Hepatocyte (in vitro differentiated cells): ENCODE data around the gene CRKL. TPM values are rescaled to one million over a fixed set of nuclear protein-coding genes. Genes with fewer than 3 reads are reported as not detected.

Experiments used
- DNase-seq: peaks from one replicate; pipeline ENCODE4 v3.0.0-alpha.2; 2016; ENCODE audit warnings: low spot score
- H2AFZ ChIP-seq: fragments of 200-600 bp; sonication (generic); 2 replicates; pipeline ENCODE4 v1.6.0; 2016; ENCODE audit warnings: antibody characterized with exemption, mild to moderate bottlenecking
- H3K27ac ChIP-seq: fragments of 200-600 bp; sonication (generic); 2 replicates; pipeline ENCODE4 v1.5.1; 2016; ENCODE audit warnings: mild to moderate bottlenecking
- H3K27me3 ChIP-seq: fragments of 200-600 bp; sonication (generic); 2 replicates; pipeline ENCODE4 v1.6.1; 2016
- H3K36me3 ChIP-seq: fragments of 200-600 bp; sonication (generic); replicated peaks from 2 replicates; pipeline ENCODE4 v1.5.1; 2016; ENCODE audit warnings: low read depth; ENCODE audit not compliant: insufficient read depth
- H3K4me1 ChIP-seq: fragments of 200-600 bp; sonication (generic); 2 replicates; pipeline ENCODE4 v1.5.1; 2016; ENCODE audit warnings: mild to moderate bottlenecking, moderate library complexity; ENCODE audit not compliant: insufficient read depth
- H3K4me2 ChIP-seq: fragments of 200-600 bp; sonication (generic); 2 replicates; pipeline ENCODE4 v1.6.0; 2016
- H3K4me3 ChIP-seq: fragments of 200-600 bp; sonication (generic); 2 replicates; pipeline ENCODE4 v1.5.1; 2016; ENCODE audit warnings: mild to moderate bottlenecking
- H3K79me2 ChIP-seq: fragments of 200-600 bp; sonication (generic); 2 replicates; pipeline ENCODE4 v1.6.0; 2017; ENCODE audit warnings: mild to moderate bottlenecking
- H3K9me2 ChIP-seq: fragments of 200-600 bp; sonication (generic); replicated peaks from 2 replicates; pipeline ENCODE4 v1.6.0; 2017; ENCODE audit warnings: mild to moderate bottlenecking; ENCODE audit not compliant: insufficient read depth
- H3K9me3 ChIP-seq: fragments of 200-600 bp; sonication (generic); 2 replicates; pipeline ENCODE4 v1.5.1; 2016; ENCODE audit warnings: low read depth, mild to moderate bottlenecking
- H4K20me1 ChIP-seq: fragments of 200-600 bp; sonication (generic); 2 replicates; pipeline ENCODE4 v1.6.0; 2016; ENCODE audit warnings: mild to moderate bottlenecking; ENCODE audit not compliant: insufficient read depth, poor library complexity, severe bottlenecking
- CTCF ChIP-seq: fragments of 200-600 bp; sonication (generic); IDR thresholded peaks from 2 replicates; pipeline ENCODE4 v1.5.1; 2016; ENCODE audit warnings: antibody characterized with exemption, mild to moderate bottlenecking; ENCODE audit not compliant: poor library complexity
- EZH2 ChIP-seq: fragments of 200-600 bp; sonication (generic); IDR thresholded peaks from 2 replicates; pipeline ENCODE4 v1.6.1; 2016; ENCODE audit warnings: antibody characterized with exemption, mild to moderate bottlenecking, borderline replicate concordance
- EZH2phosphoT487 ChIP-seq: fragments of 200-600 bp; sonication (generic); IDR thresholded peaks from one replicate; pipeline ENCODE4 v1.6.1; 2018; ENCODE audit warnings: antibody characterized with exemption, mild to moderate bottlenecking, low read depth, moderate library complexity; ENCODE audit not compliant: unreplicated experiment, severe bottlenecking
- WGBS: methylation state at CpG from one replicate; pipeline ENCODE4 v1.1.6; 2016; ENCODE audit warnings: low lambda C conversion rate; ENCODE audit errors: missing lambda C conversion rate; 5-methylcytosine and 5-hydroxymethylcytosine counted together
- polyA plus RNA-seq: library from polyadenylated mRNA; unstranded; fragments of >200 nt; fragmentation: Nextera tagmentation; extraction: Ambion mirVana; gene quantifications from 2 replicates; pipeline ENCODE4 v1.2.1, GENCODE V29; 2016
- total RNA-seq: library from RNA; depleted of rRNA; stranded (reverse); fragments of >200 nt; gene quantifications from 2 replicates; pipeline ENCODE4 v1.2.3, GENCODE V29; 2014

CRKL gene
- total and polyA plus RNA-seq, 2 experiments from 2014 or later = 31.8 to 49.2 TPM

DNA sequence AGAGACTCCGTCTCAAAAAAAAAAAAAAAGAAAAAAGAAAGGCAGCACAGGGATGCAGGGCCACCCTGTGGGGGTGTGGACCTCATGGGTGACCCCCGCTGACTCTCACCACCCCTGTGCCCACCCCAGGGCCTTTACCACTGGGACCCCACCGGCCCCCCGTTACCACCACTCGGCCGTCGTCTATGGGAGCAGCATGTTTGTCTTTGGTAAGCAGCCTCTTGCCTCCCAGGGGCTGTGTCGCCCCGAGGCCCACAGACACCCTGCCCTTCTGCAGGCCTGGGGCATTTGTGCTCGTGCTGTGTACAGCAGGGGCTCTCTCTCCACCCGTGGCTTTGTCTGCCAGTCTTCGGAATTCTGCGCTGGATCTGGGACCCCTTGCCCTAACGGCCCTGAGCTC is 70.2 kb downstream of the CRKL start:
- H3K36me3 ChIP-seq = no peaks in the 10 kb centered on the region
- H3K9me2 ChIP-seq = no peaks in the 10 kb centered on the region
- no peak overlapping the region for H2AFZ ChIP-seq
- H3K4me1 ChIP-seq = peaks cover 5% of the 10 kb centered on the region
- H3K4me3 ChIP-seq = no peak overlapping the region
- 95% methylated on average over 12 of the region's 14 CpGs for WGBS
- no peak for DNase-seq
- H3K27me3 ChIP-seq = no peaks in the 10 kb centered on the region
- no peaks in the 10 kb centered on the region for H3K9me3 ChIP-seq
- TF ChIP-seq EZH2 (no peak), CTCF (no peak), EZH2phosphoT487 (no peak)
- no peaks in the 10 kb centered on the region for H4K20me1 ChIP-seq
- H3K27ac ChIP-seq = no peak overlapping the region
- no peak overlapping the region for H3K4me2 ChIP-seq
- H3K79me2 ChIP-seq = peaks cover 12% of the 10 kb centered on the region

- no peaks in the 10 kb centered on the region for H3K79me2 ChIP-seq
- no peaks in the 10 kb centered on the region for H4K20me1 ChIP-seq
- H3K27ac ChIP-seq = no peak overlapping the region
- H3K4me3 ChIP-seq = no peak overlapping the region
- TF ChIP-seq EZH2 (no peak), CTCF (no peak), EZH2phosphoT487 (no peak)
- no peaks in the 10 kb centered on the region for H3K9me3 ChIP-seq
- H3K4me1 ChIP-seq = no peaks in the 10 kb centered on the region
- H3K4me2 ChIP-seq = no peak overlapping the region
- no peaks in the 10 kb centered on the region for H3K27me3 ChIP-seq
- no peak for DNase-seq
- 96% methylated on average over 16 of the region's 16 CpGs for WGBS
- H2AFZ ChIP-seq = no peak overlapping the region
- H3K36me3 ChIP-seq = no peaks in the 10 kb centered on the region
- no peaks in the 10 kb centered on the region for H3K9me2 ChIP-seq
Measured at GRCh38 chr22:20988573-20989322, 71.5 kb downstream of the CRKL start.

- Histone ChIP-seq H3K4me2 (no peak overlapping the region), H4K20me1 (no peaks in the 10 kb centered on the region), H3K36me3 (no peaks in the 10 kb centered on the region), H3K4me1 (no peaks in the 10 kb centered on the region), H3K79me2 (no peaks in the 10 kb centered on the region), H3K27me3 (no peaks in the 10 kb centered on the region), H3K9me3 (no peaks in the 10 kb centered on the region), H3K4me3 (no peak overlapping the region), H3K9me2 (no peaks in the 10 kb centered on the region), H2AFZ (no peak overlapping the region), H3K27ac (no peak overlapping the region)
- no peak for TF ChIP-seq EZH2phosphoT487
- TF ChIP-seq CTCF = no peak
- TF ChIP-seq EZH2 = no peak
- 85% methylated on average over 14 of the region's 17 CpGs for WGBS
- no peak for DNase-seq
Measured at GRCh38 chr22:20989323-20990138, 72.3 kb downstream of the CRKL start.
